Osteocyte (in vitro differentiated cells): ENCODE results near the gene ATP6V0A1. TPM values are rescaled to one million over a fixed set of nuclear protein-coding genes. Genes with fewer than 3 reads are reported as not detected.

Experiments
- DNase-seq: peaks from one replicate; pipeline ENCODE4 v3.0.0; 2021; ENCODE audit warnings: mixed read lengths; ENCODE audit not compliant: unreplicated experiment; ENCODE audit errors: extremely low spot score
- H3K27ac Mint-ChIP-seq: one replicate; pipeline ENCODE4 v1.8.0; 2021; ENCODE audit warnings: mild to moderate bottlenecking, mixed read lengths; ENCODE audit not compliant: unreplicated experiment
- H3K27me3 Mint-ChIP-seq: one replicate; pipeline ENCODE4 v1.8.0; 2021; ENCODE audit warnings: mixed read lengths; ENCODE audit not compliant: unreplicated experiment
- H3K36me3 Mint-ChIP-seq: one replicate; pipeline ENCODE4 v1.8.0; 2021; ENCODE audit warnings: mixed read lengths; ENCODE audit not compliant: unreplicated experiment
- H3K4me1 Mint-ChIP-seq: one replicate; pipeline ENCODE4 v1.8.0; 2021; ENCODE audit warnings: mixed read lengths; ENCODE audit not compliant: unreplicated experiment
- H3K4me3 Mint-ChIP-seq: one replicate; pipeline ENCODE4 v1.8.0; 2021; ENCODE audit warnings: mild to moderate bottlenecking, moderate library complexity, mixed read lengths; ENCODE audit not compliant: unreplicated experiment
- H3K9me3 Mint-ChIP-seq: one replicate; pipeline ENCODE4 v1.8.0; 2021; ENCODE audit warnings: mixed read lengths; ENCODE audit not compliant: unreplicated experiment
- long read RNA-seq: library from polyadenylated mRNA; unstranded; transcript quantifications from one replicate; pipeline ENCODE4 v2.0.0, GENCODE V29; 2021
- total RNA-seq: library from RNA; stranded (reverse); gene quantifications from 2 replicates; pipeline ENCODE4 v1.2.1, GENCODE V29; 2021
- TF ChIP-seq, protein P1 (sequence below): fragments of 200-600 bp; sonication (generic); IDR thresholded peaks from 2 replicates; pipeline ENCODE4 v1.5.0; 2021; ENCODE audit warnings: antibody characterized with exemption, mild to moderate bottlenecking, moderate library complexity

Gene ATP6V0A1
- total RNA-seq: 63.2 and 67.1 TPM in 2 replicates
- long read RNA-seq, full-length matches to known transcripts: 13 of 24 reads
- long read RNA-seq, partial matches to known transcripts: 4 of 24 reads
- long read RNA-seq, other reads (novel, unspliced or antisense): 7 of 24 reads

DNA sequence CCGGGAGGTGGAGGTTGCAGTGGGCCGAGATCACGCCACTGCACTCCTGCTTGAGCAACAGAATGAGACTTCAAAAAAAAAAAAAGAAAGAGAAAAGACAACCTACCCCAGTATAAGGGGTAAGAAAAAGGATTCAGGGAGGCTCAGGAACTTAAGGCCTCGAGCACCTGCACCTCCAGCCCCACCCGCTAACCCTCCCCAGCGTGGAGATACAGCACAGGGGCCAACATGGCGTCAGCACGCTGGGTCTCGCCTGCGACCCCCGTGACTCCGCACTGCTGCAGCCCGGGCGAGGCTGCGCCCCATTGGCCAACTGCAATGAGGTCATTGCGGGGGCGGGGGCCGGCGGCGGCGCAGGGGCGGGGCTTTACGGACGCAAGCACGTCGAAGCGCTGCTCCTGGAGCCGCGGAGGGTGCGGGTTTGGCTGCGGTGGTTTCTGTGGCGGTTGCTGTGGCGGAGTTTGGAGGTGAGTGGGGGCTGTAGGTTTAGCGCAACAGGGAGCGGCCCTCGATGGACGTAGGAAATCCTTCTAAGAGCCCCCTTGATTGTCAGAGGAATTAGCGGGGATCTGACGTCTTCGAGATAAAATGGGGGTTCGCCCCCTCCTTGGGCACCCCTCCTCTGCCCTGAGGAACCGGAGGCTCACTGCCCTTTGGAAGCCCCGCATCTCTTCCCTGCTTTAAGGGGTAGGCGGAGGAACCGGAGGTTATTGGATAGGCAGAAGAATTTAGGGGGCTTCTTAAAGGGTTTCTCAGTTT is at the start of gene ATP6V0A1:
ATP6V0A1 (plus strand) TSS at position 382 of the 759 bp plus-strand sequence. CDS start 2,017 bp downstream, outside the sequence.
- TF ChIP-seq, protein P1, sequence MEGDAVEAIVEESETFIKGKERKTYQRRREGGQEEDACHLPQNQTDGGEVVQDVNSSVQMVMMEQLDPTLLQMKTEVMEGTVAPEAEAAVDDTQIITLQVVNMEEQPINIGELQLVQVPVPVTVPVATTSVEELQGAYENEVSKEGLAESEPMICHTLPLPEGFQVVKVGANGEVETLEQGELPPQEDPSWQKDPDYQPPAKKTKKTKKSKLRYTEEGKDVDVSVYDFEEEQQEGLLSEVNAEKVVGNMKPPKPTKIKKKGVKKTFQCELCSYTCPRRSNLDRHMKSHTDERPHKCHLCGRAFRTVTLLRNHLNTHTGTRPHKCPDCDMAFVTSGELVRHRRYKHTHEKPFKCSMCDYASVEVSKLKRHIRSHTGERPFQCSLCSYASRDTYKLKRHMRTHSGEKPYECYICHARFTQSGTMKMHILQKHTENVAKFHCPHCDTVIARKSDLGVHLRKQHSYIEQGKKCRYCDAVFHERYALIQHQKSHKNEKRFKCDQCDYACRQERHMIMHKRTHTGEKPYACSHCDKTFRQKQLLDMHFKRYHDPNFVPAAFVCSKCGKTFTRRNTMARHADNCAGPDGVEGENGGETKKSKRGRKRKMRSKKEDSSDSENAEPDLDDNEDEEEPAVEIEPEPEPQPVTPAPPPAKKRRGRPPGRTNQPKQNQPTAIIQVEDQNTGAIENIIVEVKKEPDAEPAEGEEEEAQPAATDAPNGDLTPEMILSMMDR: no peak
- peak within 1 kb of the TSS; percentile 94 for H3K4me3 Mint-ChIP-seq
- H3K9me3 Mint-ChIP-seq: no peaks in the 10 kb centered on the region
- peak; percentile 95 for DNase-seq
- peaks cover 43% of the 10 kb centered on the region for H3K4me1 Mint-ChIP-seq
- no peaks in the 10 kb centered on the region for H3K36me3 Mint-ChIP-seq
- no peaks in the 10 kb centered on the region for H3K27me3 Mint-ChIP-seq
- H3K27ac Mint-ChIP-seq: peak within 1 kb of the TSS; percentile 97

DNA sequence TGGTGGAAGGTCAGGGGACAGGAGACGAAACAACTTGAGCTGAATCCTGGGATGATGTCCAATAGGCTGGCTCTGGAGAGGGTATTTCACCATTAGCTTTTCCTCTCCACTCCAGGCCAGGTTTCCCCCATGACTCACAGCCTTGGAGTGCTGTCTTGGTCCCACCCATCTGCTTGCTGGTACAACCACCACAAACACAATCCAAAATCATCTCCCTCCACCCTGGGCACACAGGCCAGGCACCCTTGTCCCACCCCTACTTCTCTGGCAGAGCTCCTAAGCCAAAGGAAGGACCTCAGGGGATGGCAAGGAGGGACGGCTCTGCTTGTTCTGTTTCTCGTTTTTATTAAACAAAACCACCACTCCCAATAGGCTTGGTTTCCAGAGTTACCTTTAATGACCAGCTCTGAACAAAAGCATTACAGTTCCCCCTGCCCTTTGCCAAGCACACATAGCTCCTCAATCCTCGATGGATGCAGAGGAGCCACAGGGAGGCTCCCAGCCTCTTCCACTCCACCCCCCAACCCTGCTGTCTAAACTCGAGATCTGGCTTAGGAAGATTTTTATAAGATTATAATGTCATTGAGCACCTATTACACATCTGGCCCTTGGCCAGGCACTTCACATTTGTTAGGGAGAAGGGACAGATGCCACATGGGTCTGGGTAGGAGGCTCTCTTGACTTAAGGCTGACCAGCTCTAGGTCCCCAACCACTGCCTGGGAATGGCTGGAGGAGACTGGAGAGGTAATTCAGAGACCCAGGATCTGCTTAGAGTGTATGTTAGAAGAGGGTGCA is 49.0 kb upstream of the ATP6V0A1 start:
- Mint-ChIP-seq H3K4me3 (peak overlapping the region; percentile 18), H3K36me3 (peaks cover 8% of the 10 kb centered on the region), H3K27me3 (no peaks in the 10 kb centered on the region), H3K4me1 (peaks cover 75% of the 10 kb centered on the region), H3K27ac (peak overlapping the region; percentile 92), H3K9me3 (no peaks in the 10 kb centered on the region)
- no peak for DNase-seq
- TF ChIP-seq, protein P1: no peak

DNA sequence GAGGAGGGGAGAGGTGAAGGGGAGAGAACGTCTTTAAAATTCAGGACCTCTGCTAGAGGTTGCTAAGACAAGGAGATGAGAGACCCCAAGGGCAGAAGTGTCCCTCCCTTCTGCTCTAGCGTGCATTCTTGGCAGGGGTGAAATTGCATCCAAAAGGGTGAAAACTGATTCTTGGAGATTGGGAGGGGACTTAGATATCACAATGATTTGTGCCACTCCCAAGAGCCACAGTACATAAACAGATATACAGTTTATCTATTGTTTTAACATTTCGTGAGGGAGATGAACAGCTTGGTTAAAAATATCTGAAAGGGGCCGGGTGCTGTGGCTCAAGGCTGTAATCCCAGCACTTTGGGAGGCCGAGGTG is 48.4 kb upstream of the ATP6V0A1 start:
- Mint-ChIP-seq H3K36me3 (peaks cover 8% of the 10 kb centered on the region), H3K4me1 (peaks cover 80% of the 10 kb centered on the region), H3K27ac (peak overlapping the region; percentile 92), H3K27me3 (no peaks in the 10 kb centered on the region), H3K4me3 (no peak overlapping the region), H3K9me3 (no peaks in the 10 kb centered on the region)
- TF ChIP-seq, protein P1: no peak
- DNase-seq: no peak

DNA sequence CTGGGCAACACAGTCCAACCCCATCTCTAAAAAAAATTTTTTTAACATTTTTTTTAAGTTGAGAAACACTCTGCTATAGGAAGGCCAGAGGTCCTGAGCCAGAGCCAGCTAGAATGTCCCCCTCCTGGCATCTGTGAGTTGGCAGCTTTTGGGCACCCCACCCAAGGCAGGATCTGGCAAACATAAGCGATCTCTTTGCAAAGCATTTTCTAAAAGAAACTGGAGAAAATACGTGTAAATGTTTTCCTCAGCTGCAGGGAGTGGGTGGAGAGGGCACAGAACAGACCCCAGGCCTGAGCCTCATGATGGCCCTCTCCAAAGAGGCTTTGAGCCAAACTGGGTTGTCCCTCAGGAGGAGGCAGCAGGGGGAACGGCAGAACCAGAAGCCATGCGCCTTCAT is 47.3 kb upstream of the ATP6V0A1 start:
- Mint-ChIP-seq H3K27me3 (no peaks in the 10 kb centered on the region), H3K9me3 (no peaks in the 10 kb centered on the region), H3K27ac (peak overlapping the region; percentile 92), H3K4me1 (peaks cover 82% of the 10 kb centered on the region), H3K4me3 (peak overlapping the region; percentile 58), H3K36me3 (peaks cover 8% of the 10 kb centered on the region)
- TF ChIP-seq, protein P1: no peak
- DNase-seq: no peak
